K562 (cell line): Measurements from ENCODE around the gene NRN1L. TPM values are rescaled to one million over a fixed set of nuclear protein-coding genes. Genes with fewer than 3 reads are reported as not detected.

Experiments used
- FIP1L1 ChIP-seq: fragments of 200-400 bp; formaldehyde crosslinking; IDR thresholded peaks from 2 replicates; pipeline ENCODE4 v1.6.1; 2018; ENCODE audit warnings: mild to moderate bottlenecking, low read depth, low read length; ENCODE audit not compliant: poor library complexity, severe bottlenecking
- FOS ChIP-seq: IDR thresholded peaks from 3 replicates; pipeline ENCODE4 v1.6.1; 2011; ENCODE audit not compliant: insufficient read length; ENCODE audit errors: extremely low read depth
- GATAD2B ChIP-seq: fragments of 450-650 bp; IDR thresholded peaks from 2 replicates; pipeline ENCODE4 v1.6.1; 2017; ENCODE audit warnings: mild to moderate bottlenecking, borderline replicate concordance
- HDAC8 ChIP-seq: fragments of 450-650 bp; IDR thresholded peaks from 2 replicates; pipeline ENCODE4 v1.6.1; 2016; ENCODE audit warnings: mild to moderate bottlenecking, missing genetic modification characterization, moderate library complexity, missing compliant biosample characterization
- HDGF ChIP-seq: fragments of 450-650 bp; IDR thresholded peaks from 2 replicates; pipeline ENCODE4 v1.6.1; 2016
- HOXB6 ChIP-seq: fragments of 250-450 bp; sonication (Bioruptor Pico); IDR thresholded peaks from 2 replicates; pipeline ENCODE4 v1.5.1; 2022; ENCODE audit warnings: mild to moderate bottlenecking, borderline replicate concordance
- ILF3 ChIP-seq: fragments of 450-650 bp; IDR thresholded peaks from 2 replicates; pipeline ENCODE4 v1.6.1; 2018; ENCODE audit warnings: antibody characterized with exemption, mild to moderate bottlenecking, moderate library complexity, borderline replicate concordance
- LEF1 ChIP-seq: fragments of 450-650 bp; IDR thresholded peaks from 2 replicates; pipeline ENCODE4 v1.6.1; 2016; ENCODE audit warnings: mild to moderate bottlenecking
- MCM5 ChIP-seq: fragments of 450-650 bp; IDR thresholded peaks from 2 replicates; pipeline ENCODE4 v1.6.1; 2016; ENCODE audit warnings: low read depth
- MYNN ChIP-seq, 2 experiments: sonication (generic); formaldehyde crosslinking in 1 of 2; IDR thresholded peaks; 2 replicates each; pipeline versions ENCODE4 v1.5.0 to v1.6.1; 2016 to 2020; ENCODE audit warnings: antibody characterized with exemption in 1 of 2, missing genetic modification reagents in 1 of 2
- NCOA2 ChIP-seq, 2 experiments: fragments of 450-650 bp; IDR thresholded peaks; 2 replicates each; pipeline ENCODE4 v1.6.1; 2018; ENCODE audit warnings: mild to moderate bottlenecking in 2 of 2, moderate library complexity in 1 of 2; ENCODE audit not compliant: partially characterized antibody in 2 of 2
- NR4A1 ChIP-seq, 2 experiments: fragments of 250-450 bp in 1 of 2; fragments of 450-650 bp in 1 of 2; sonication (Bioruptor Pico) in 1 of 2; IDR thresholded peaks; 2 replicates each; pipeline versions ENCODE4 v1.4.0 to v1.6.1; 2016 to 2020; ENCODE audit warnings: mild to moderate bottlenecking in 2 of 2, missing compliant biosample characterization in 1 of 2, missing genetic modification characterization in 1 of 2, moderate library complexity in 1 of 2
- POLR2H ChIP-seq: IDR thresholded peaks from 2 replicates; pipeline ENCODE4 v1.6.1; 2016; ENCODE audit warnings: missing genetic modification characterization, low read depth, mild to moderate bottlenecking, control low read depth, missing compliant biosample characterization, moderate library complexity
- SFPQ ChIP-seq: fragments of 200-400 bp; formaldehyde crosslinking; IDR thresholded peaks from 2 replicates; pipeline ENCODE4 v1.6.1; 2017; ENCODE audit warnings: mild to moderate bottlenecking, low read depth, low read length, moderate library complexity
- TEAD4 ChIP-seq, 2 experiments: sonication (generic) in 1 of 2; formaldehyde crosslinking in 1 of 2; IDR thresholded peaks; 2 replicates each; pipeline versions ENCODE4 v1.6.1 to v1.8.0; 2012 to 2022; ENCODE audit warnings: borderline replicate concordance in 1 of 2, inconsistent platforms in 1 of 2, low read length in 1 of 2, mild to moderate bottlenecking in 1 of 2, missing genetic modification reagents in 1 of 2
- TRIM28 ChIP-seq: fragments of 450-650 bp; IDR thresholded peaks from 2 replicates; pipeline ENCODE4 v1.6.1; 2017
- YY1 ChIP-seq, 3 experiments: IDR thresholded peaks; 2 replicates each; pipeline ENCODE4 v1.6.1; 2011; ENCODE audit warnings: low read length in 2 of 3, mild to moderate bottlenecking in 2 of 3, moderate library complexity in 2 of 3, borderline replicate concordance in 1 of 3, control low read depth in 1 of 3, low read depth in 1 of 3; ENCODE audit not compliant: insufficient read depth in 3 of 3, insufficient replicate concordance in 2 of 3, control insufficient read depth in 1 of 3, insufficient read length in 1 of 3; ENCODE audit errors: extremely low read depth in 1 of 3
- ZNF395 ChIP-seq: fragments of 200-800 bp; sonication (Bioruptor generic); IDR thresholded peaks from 2 replicates; pipeline ENCODE4 v1.6.1; 2017; ENCODE audit warnings: missing genetic modification characterization, missing compliant biosample characterization
- ZNF644 ChIP-seq: fragments of 200-800 bp; sonication (Bioruptor generic); IDR thresholded peaks from 2 replicates; pipeline ENCODE4 v1.6.1; 2016; ENCODE audit warnings: low read depth, missing genetic modification characterization, missing compliant biosample characterization
- polyA plus RNA-seq, 8 experiments: library from polyadenylated mRNA; depleted of rRNA in 4 of 8; stranded (reverse) in 5 of 8; unstranded in 3 of 8; fragments of >200 nt; fragmentation: Nextera tagmentation in 2 of 8; fragmentation: Illumina TruSeq in 1 of 8; extraction: Ambion mirVana in 2 of 8; extraction: Trizol in 1 of 8; gene quantifications; 2 replicates each; pipeline versions ENCODE4 v1.2.1 to v1.2.3, GENCODE V29; 2011 to 2014; ENCODE audit warnings: inconsistent platforms in 1 of 8, missing spikeins in 1 of 8
- total RNA-seq, 7 experiments: library from RNA; depleted of rRNA in 6 of 7; stranded (reverse); fragments of >200 nt in 6 of 7; fragmentation: Illumina TruSeq in 2 of 7; extraction: Trizol in 2 of 7; gene quantifications; 2 replicates each; pipeline versions ENCODE4 v1.2.1 to v1.2.3, GENCODE V29; 2011 to 2021; ENCODE audit warnings: low replicate concordance in 1 of 7
- TF ChIP-seq, protein P1 (sequence below): fragments of 450-650 bp; IDR thresholded peaks from 2 replicates; pipeline ENCODE4 v1.6.1; 2017; ENCODE audit warnings: mild to moderate bottlenecking, moderate library complexity

NRN1L gene
- total and polyA plus RNA-seq, 9 of the 15 experiments (the other 6 are each of a cell fraction or from before 2014, with no cell fraction given) = 0.22 to 0.86 (median 0.61) TPM; not detected in 5

GRCh38 chr16:67872631-67873434 lies 11.9 kb upstream of the NRN1L start, which contains the start of gene EDC4 (continued):
- TF ChIP-seq MCM5 = no peak
- no peak for TF ChIP-seq NCOA2 (IDR thresholded peaks at IDR 0.05; ENCODE audit: partially characterized antibody in 2 of 2)
- TF ChIP-seq, protein P1, sequence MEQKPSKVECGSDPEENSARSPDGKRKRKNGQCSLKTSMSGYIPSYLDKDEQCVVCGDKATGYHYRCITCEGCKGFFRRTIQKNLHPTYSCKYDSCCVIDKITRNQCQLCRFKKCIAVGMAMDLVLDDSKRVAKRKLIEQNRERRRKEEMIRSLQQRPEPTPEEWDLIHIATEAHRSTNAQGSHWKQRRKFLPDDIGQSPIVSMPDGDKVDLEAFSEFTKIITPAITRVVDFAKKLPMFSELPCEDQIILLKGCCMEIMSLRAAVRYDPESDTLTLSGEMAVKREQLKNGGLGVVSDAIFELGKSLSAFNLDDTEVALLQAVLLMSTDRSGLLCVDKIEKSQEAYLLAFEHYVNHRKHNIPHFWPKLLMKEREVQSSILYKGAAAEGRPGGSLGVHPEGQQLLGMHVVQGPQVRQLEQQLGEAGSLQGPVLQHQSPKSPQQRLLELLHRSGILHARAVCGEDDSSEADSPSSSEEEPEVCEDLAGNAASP = no peak
- TF ChIP-seq FIP1L1 = peak; percentile 99
- no peak; the same call in 1 of the 2 replicates for TF ChIP-seq GATAD2B
- no peak for TF ChIP-seq HDAC8
- TF ChIP-seq ILF3 = peak; percentile 52; the same call in 1 of the 2 replicates
- no peak for TF ChIP-seq HOXB6 (CRISPR knock-in tag)
- no peak for TF ChIP-seq HDGF
- no peak for TF ChIP-seq TEAD4 (IDR thresholded peaks at IDR 0.05; ENCODE audit: low read length)
- TF ChIP-seq TEAD4 (CRISPR knock-in tag; IDR thresholded peaks at IDR 0.05; ENCODE audit: borderline replicate concordance) = peak; percentile 64; the same call in 1 of the 2 replicates
- peak; percentile 65; the same call in 1 of the 2 replicates for TF ChIP-seq MYNN (IDR thresholded peaks at IDR 0.05)
- no peak for TF ChIP-seq MYNN (CRISPR knock-in tag; IDR thresholded peaks at IDR 0.05)
- no peak for TF ChIP-seq ZNF644 (tag)
- TF ChIP-seq LEF1 = no peak
- TF ChIP-seq YY1 (IDR thresholded peaks at IDR 0.05; ENCODE audit: borderline replicate concordance in 1 of 3, control insufficient read depth in 1 of 3, extremely low read depth in 1 of 3, insufficient read depth in 3 of 3, insufficient read length in 1 of 3, insufficient replicate concordance in 2 of 3, low read depth in 1 of 3, low read length in 2 of 3) = peak in 2 of 3 experiments; percentile 36 to 67
- no peak for TF ChIP-seq SFPQ
- peak; percentile 64; the same call in 1 of the 2 replicates for TF ChIP-seq ZNF395 (CRISPR knock-in tag)
- TF ChIP-seq POLR2H (tag) = peak; percentile 72
- peak; percentile 89 for TF ChIP-seq NR4A1 (CRISPR knock-in tag; IDR thresholded peaks at IDR 0.05)
- no peak; the same call in 1 of the 2 replicates for TF ChIP-seq NR4A1 (tag; IDR thresholded peaks at IDR 0.05)
- no peak for TF ChIP-seq FOS
- TF ChIP-seq TRIM28 = no peak
